IMR-90 (cell line): ENCODE data around the gene SERPINB1.

Source experiments
- CTCF ChIP-seq: conservative IDR thresholded peaks from 2 replicates; pipeline ENCODE4 v1.5.1; 2012; ENCODE audit warnings: mild to moderate bottlenecking, low read depth, low read length, improper control_type of control experiment
- SMC3 ChIP-seq: fragments of 150-350 bp; IDR thresholded peaks from 2 replicates; pipeline ENCODE4 v1.6.1; 2016; ENCODE audit warnings: low read depth, mild to moderate bottlenecking, antibody characterized with exemption, low read length, moderate library complexity

DNA sequence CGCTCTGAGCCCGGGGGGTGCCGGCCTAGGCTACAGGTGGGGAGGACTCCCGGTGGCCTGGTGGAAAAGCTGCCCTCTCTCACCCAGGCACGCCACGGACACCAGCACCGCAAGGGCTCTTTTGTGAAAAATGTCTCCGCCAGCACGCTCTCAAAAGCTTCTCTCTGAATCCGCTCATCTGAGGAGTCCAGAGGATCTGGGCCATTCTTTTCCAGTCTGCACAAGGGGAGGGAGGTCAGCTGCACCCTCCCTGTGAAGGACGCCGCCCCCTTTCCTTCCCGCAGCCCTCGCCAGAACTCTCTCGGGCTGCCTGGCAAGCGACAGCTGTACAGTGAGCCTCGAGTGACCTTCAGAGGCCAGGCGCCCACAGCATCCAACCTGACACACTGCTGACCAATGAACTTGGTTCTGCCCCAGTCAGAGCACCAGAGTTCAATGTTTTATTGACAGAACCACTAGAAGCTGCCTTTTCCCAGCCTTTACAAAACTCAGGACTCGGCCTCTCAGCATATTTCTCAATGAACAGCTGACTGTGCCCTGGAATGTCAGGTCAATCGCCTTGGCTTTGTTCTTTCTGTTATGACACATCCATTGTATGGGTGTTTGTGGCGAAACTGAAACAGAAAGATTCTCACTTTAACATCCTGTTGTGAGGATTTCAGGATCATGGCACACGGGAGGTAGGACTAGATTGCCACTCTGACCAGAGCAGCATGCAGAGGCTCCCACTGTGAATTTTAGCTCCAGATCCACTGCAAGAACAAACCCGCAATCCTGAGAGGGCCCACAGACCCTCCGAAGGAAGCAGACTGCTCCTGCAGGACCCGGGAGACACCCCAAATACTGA lies 34.8 kb upstream of the SERPINB1 start:
- TF ChIP-seq CTCF (no peak), SMC3 (no peak)
